ENCODE results near the gene MUC6.

GRCh38 chr11:1055109-1055703 lies 18.7 kb upstream of the MUC6 start:
- TF ChIP-seq CTCF (IDR thresholded peaks at IDR 0.05) (no peak), POLR2AphosphoS5 (IDR thresholded peaks at IDR 0.05; ENCODE audit: low read depth, low read length) (no peak), REST (IDR thresholded peaks at IDR 0.05; ENCODE audit: insufficient read depth in 1 of 2, low read depth in 2 of 2, low read length in 1 of 2) (no peak), TCF7L2 (IDR thresholded peaks at IDR 0.05; ENCODE audit: low read depth, low read length) (no peak), SIN3A (IDR thresholded peaks at IDR 0.05; ENCODE audit: borderline replicate concordance, insufficient read depth, low read depth, low read length) (no peak)
